HepG2 (cell line): ENCODE results near the gene CORO7. TPM values are rescaled to one million over a fixed set of nuclear protein-coding genes. Genes with fewer than 3 reads are reported as not detected.

ENCODE experiments used
- CERS6 ChIP-seq: sonication (generic); formaldehyde crosslinking; IDR thresholded peaks from 2 replicates; pipeline ENCODE4 v1.5.0; 2020; ENCODE audit warnings: missing genetic modification reagents
- KMT2B ChIP-seq: IDR thresholded peaks from 2 replicates; pipeline ENCODE4 v1.6.1; 2016; ENCODE audit warnings: missing genetic modification reagents, missing compliant biosample characterization
- NFE2 ChIP-seq: sonication (generic); formaldehyde crosslinking; IDR thresholded peaks from 2 replicates; pipeline ENCODE4 v1.4.0; 2020; ENCODE audit warnings: missing genetic modification reagents
- NR2C2 ChIP-seq: sonication (generic); formaldehyde crosslinking; IDR thresholded peaks from 2 replicates; pipeline ENCODE4 v1.4.0; 2020; ENCODE audit warnings: missing genetic modification reagents, mild to moderate bottlenecking, moderate library complexity, borderline replicate concordance
- SMARCC2 ChIP-seq: fragments of 450-650 bp; IDR thresholded peaks from 2 replicates; pipeline ENCODE4 v1.6.1; 2017; ENCODE audit warnings: antibody characterized with exemption, mild to moderate bottlenecking
- SMARCE1 ChIP-seq: fragments of 450-650 bp; IDR thresholded peaks from 2 replicates; pipeline ENCODE4 v1.6.1; 2017; ENCODE audit warnings: borderline replicate concordance
- SRF ChIP-seq: IDR thresholded peaks from 2 replicates; pipeline ENCODE4 v1.6.1; 2011; ENCODE audit warnings: mild to moderate bottlenecking, low read depth, low read length, moderate library complexity
- TCF12 ChIP-seq, 2 experiments: fragments of 450-650 bp in 1 of 2; sonication (generic) in 1 of 2; formaldehyde crosslinking in 1 of 2; IDR thresholded peaks; 2 replicates each; pipeline versions ENCODE4 v1.6.1 to v1.8.0; 2017 to 2022; ENCODE audit warnings: antibody characterized with exemption in 1 of 2, mild to moderate bottlenecking in 1 of 2, missing genetic modification reagents in 1 of 2, moderate library complexity in 1 of 2
- XRCC5 ChIP-seq: fragments of 200-400 bp; formaldehyde crosslinking; optimal IDR thresholded peaks from 2 replicates; pipeline ENCODE3; 2017; ENCODE audit warnings: mild to moderate bottlenecking, low read length
- ZBTB26 ChIP-seq: IDR thresholded peaks from 2 replicates; pipeline ENCODE4 v1.6.1; 2016; ENCODE audit warnings: missing compliant biosample characterization, missing genetic modification reagents, borderline replicate concordance
- ZBTB49 ChIP-seq: sonication (generic); formaldehyde crosslinking; IDR thresholded peaks from 2 replicates; pipeline ENCODE4 v1.4.0; 2020; ENCODE audit warnings: missing genetic modification reagents, borderline replicate concordance
- ZNF232 ChIP-seq: sonication (generic); formaldehyde crosslinking; IDR thresholded peaks from 2 replicates; pipeline ENCODE4 v1.4.0; 2020; ENCODE audit warnings: missing genetic modification reagents, borderline replicate concordance
- ZNF282 ChIP-seq: fragments of 450-650 bp; IDR thresholded peaks from 2 replicates; pipeline ENCODE4 v1.6.1; 2018; ENCODE audit not compliant: partially characterized antibody
- ZNF382 ChIP-seq: sonication (generic); formaldehyde crosslinking; IDR thresholded peaks from 2 replicates; pipeline ENCODE4 v1.5.0; 2020; ENCODE audit warnings: missing genetic modification reagents, mild to moderate bottlenecking, borderline replicate concordance
- ZNF441 ChIP-seq: sonication (generic); formaldehyde crosslinking; IDR thresholded peaks from 2 replicates; pipeline ENCODE4 v1.7.0; 2021; ENCODE audit warnings: missing genetic modification reagents, borderline replicate concordance
- ZNF646 ChIP-seq: sonication (generic); formaldehyde crosslinking; IDR thresholded peaks from 2 replicates; pipeline ENCODE4 v1.9.0; 2021; ENCODE audit warnings: mild to moderate bottlenecking, missing genetic modification reagents
- ZNF703 ChIP-seq: sonication (generic); formaldehyde crosslinking; IDR thresholded peaks from 2 replicates; pipeline ENCODE4 v1.5.1; 2020; ENCODE audit warnings: missing genetic modification reagents, mild to moderate bottlenecking, moderate library complexity, borderline replicate concordance
- polyA plus RNA-seq, 8 experiments: library from polyadenylated mRNA; depleted of rRNA in 3 of 8; stranded (reverse) in 7 of 8; unstranded in 1 of 8; fragments of >200 nt; fragmentation: Illumina TruSeq in 4 of 8; extraction: Trizol in 4 of 8; gene quantifications; 2 replicates each; pipeline versions ENCODE4 v1.2.1 to v1.2.3, GENCODE V29; 2011 to 2016; ENCODE audit warnings: low read depth in 4 of 8, missing spikeins in 1 of 8, mixed read lengths in 1 of 8; ENCODE audit not compliant: insufficient read depth in 1 of 8
- total RNA-seq, 5 experiments: library from RNA; depleted of rRNA; stranded (reverse); fragments of >200 nt; fragmentation: Illumina TruSeq; extraction: Trizol; gene quantifications; 2 replicates each; pipeline ENCODE4 v1.2.3, GENCODE V29; 2016; ENCODE audit warnings: low read depth in 1 of 5

The CORO7 gene
- total and polyA plus RNA-seq, 2 of the 13 experiments (the other 11 are each of a cell fraction or from before 2014, with no cell fraction given): 9.9 to 14.3 TPM

- TF ChIP-seq NR2C2 (CRISPR knock-in tag) (peak; percentile 42; the same call in 1 of the 2 replicates), ZNF646 (CRISPR knock-in tag) (no peak), ZBTB49 (CRISPR knock-in tag) (no peak), ZNF703 (CRISPR knock-in tag) (no peak), SMARCC2 (no peak), SMARCE1 (no peak), ZBTB26 (CRISPR knock-in tag) (no peak; the same call in 1 of the 2 replicates), ZNF282 (no peak), TCF12 (IDR thresholded peaks at IDR 0.05) (no peak), TCF12 (CRISPR knock-in tag; IDR thresholded peaks at IDR 0.05) (no peak), SRF (no peak), CERS6 (CRISPR knock-in tag) (no peak), ZNF441 (CRISPR knock-in tag) (no peak), ZNF382 (CRISPR knock-in tag) (no peak), KMT2B (CRISPR knock-in tag) (no peak), XRCC5 (peak; percentile 53), ZNF232 (CRISPR knock-in tag) (peak; percentile 26; the same call in 1 of the 2 replicates), NFE2 (no peak)
Observed at GRCh38 chr16:4402439-4403132, 13.8 kb downstream of the CORO7 start (continued).
